HG02981 (cell line): ENCODE results near the gene TSC22D4.

Experiments
- ATAC-seq: cut with Tn5 transposase; IDR thresholded peaks from one replicate; pipeline ENCODE4 v1.9.1; 2021; ENCODE audit warnings: mild to moderate bottlenecking, moderate library complexity; ENCODE audit not compliant: unreplicated experiment

TSC22D4 gene

DNA sequence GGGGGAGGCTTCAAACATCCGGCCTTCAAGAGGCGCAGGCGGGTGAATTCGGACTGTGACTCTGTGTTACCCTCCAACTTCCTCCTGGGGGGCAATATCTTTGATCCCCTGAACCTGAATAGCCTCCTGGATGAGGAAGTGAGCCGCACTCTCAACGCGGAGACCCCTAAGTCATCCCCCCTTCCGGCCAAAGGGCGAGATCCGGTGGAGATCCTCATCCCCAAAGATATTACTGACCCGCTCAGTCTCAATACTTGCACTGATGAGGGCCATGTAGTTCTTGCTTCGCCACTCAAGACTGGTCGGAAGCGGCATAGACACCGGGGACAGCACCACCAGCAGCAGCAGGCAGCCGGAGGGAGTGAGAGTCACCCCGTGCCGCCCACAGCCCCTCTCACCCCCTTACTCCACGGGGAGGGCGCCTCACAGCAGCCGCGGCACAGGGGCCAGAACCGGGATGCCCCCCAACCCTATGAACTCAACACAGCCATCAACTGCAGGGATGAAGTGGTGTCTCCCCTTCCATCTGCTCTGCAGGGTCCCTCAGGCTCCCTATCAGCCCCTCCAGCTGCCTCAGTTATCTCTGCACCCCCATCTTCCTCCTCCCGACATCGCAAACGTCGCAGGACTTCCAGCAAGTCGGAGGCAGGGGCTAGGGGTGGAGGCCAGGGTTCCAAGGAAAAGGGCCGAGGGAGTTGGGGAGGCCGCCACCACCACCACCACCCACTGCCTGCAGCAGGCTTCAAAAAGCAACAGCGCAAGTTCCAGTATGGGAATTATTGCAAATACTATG lies 48.3 kb downstream of the TSC22D4 start:
- no peak for ATAC-seq

- ATAC-seq: peak; percentile 28
These were observed 49.1 kb downstream of the TSC22D4 start, which contains the start of gene MEPCE for GRCh38 chr7:100429637-100430492. Gene MEPCE, plus strand, starts transcription at chr7:100429831. Its CDS starts 188 bp downstream, at chr7:100430019.

DNA sequence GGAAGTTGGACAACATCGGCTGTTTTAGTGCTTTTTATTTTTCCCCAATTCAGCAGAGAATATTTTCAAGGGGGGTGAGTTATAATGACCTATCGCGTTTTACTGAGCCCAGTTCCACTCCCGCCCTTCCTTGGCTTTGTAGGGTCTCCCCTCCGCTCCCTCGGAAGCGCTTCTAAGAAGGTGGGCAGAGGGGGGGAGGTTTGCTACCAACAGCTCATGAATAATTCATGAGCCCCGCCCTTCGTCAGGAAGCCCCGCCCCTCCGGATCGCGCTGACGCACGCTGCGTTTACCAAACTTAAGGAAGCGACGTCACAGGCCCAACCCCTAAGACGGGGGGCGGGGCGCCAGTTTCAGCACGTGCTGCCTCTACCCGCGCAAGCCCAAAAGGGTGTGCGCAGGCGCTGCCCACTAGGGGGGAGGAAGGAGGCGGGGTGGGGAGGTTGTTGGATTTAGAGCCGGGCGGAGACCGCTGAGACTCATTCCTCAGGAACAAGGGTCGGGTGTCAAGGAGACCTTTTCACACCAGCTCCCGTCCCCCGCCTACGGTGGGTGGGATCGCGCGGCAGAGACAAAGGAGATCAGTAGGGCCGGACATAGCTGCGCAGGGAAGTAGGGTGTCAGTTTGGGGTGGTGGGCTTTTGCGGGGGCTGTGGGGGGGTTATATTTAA lies 49.9 kb downstream of the TSC22D4 start:
- peak; percentile 39 for ATAC-seq

DNA sequence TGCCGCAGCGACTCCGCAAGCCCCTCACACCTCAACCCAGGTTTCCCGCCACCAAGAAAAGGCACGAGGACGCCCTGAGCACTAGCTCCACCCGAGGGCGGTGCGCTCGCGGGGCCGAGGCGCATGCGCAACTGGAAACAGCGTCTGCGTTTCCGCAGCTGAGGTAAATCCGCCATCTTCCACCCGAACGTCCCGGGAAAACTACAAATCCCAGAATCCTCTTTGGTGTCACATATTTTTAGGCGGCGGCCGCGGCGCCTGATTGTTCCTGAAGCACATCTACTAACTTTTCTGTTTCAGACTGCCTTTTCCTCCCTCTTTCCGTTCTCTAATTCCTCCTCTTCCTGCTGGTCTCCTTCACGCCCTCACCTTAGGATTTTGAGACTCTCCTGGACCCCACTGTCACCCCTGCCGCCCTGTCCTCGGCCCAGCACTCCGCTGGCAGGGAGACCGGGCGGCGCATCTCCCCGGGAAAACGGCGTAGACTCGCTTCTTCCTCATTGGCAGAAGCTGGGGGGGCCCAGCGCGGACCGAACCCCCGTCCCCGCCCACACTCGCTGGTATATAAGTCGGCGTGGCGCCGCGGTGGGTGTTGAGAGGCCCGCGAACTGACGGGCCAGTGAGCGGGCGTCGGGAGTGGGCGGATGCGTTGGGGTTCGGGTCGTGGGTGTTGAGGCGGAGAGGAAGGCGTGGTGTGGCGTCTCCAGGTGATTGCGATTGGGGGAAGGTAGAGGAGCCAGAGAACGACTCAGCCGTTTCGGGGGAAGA lies 50.6 kb downstream of the TSC22D4 start, which contains the start of gene ZCWPW1:
TSS of gene ZCWPW1 (minus strand) at position 505 of the 768 bp plus-strand sequence. CDS start 8,054 bp downstream, outside the sequence.
- peak; percentile 47 for ATAC-seq

- ATAC-seq: no peak
These were observed 51.2 kb downstream of the TSC22D4 start for GRCh38 chr7:100427762-100428198.

- ATAC-seq: no peak
These were observed 52.5 kb downstream of the TSC22D4 start for GRCh38 chr7:100426516-100426915.

DNA sequence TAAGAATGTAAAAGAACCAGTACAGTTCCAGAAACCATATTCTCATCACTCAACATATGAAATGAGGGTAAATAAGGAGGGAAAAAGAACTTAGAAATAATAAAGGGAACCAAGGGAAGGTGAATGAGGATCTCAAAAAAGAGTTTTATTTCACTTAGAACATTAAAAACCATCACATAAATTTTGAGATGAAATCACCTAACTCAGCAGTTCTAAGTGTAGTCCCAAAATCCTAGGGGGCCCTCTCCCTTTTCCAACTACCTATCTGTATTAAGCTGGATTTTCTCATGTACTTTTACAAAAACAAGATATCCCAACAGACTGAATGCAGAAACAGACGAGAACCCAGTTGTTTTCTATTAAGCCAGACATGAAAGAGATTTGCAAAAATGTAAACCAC lies 53.7 kb downstream of the TSC22D4 start:
- no peak for ATAC-seq

- no peak for ATAC-seq
These were observed 55.7 kb downstream of the TSC22D4 start for GRCh38 chr7:100423315-100423714.

DNA sequence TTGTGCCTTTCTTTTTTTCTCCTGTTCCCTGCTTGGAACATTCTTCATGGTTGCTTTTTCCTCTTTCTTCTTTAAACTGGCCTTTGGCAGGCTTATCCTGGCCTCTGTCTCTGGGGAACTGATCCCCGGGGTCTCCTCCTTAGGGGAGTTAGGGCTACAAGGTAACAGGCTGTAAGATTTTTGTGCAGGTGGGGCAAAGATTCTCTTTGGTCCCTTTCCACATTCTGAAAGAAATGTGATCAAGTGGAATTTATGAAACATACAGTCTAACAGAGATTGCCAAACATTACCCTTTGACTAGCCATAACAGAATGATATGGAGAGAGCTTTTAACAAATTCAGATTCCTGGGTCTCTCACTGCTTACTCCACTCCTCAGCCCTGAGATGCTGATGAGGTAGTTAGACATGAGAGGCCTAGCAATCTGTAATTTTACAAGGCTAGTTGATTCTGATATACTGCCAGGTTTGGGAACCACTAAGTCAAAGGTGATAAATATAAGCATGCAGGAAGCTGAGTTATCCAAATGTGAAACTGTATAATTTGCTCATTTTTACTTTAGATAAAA lies 59.3 kb downstream of the TSC22D4 start:
- ATAC-seq: no peak

DNA sequence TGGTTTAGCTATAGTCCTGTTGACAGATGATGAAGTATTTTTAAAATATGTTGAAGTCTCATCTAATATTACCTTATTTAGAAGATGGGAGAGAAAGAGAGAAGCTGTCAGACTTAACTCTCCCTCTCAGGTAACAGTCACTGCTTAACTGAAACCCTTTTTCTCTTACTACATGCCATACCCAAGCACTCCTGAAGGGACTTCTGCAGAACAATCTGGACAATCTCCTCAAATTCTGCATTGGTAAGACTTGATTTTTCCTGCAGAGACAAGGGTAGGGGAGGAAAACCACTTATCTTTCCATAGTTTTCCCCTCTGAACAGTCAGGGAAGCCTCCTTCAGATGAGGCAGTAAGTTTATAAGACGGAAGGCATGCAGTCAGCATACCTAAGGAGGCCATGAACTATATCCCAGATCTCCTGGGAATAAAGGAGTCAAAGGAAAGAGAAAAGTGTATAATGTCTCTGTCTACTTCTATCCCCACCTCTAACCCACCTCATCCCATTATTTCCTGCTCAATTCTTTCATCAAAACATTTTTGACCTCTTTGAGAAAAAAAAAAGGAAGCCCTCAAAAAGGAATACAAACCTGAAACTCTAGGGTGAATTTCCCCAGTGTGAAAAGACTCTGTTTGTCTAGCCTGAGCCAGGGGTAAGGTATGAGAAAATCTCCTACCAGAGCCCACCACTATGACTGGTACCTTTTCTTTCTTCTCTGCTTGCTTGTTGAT lies 59.9 kb downstream of the TSC22D4 start:
- no peak for ATAC-seq
